ENCODE data around the gene OLIG2.

GRCh38 chr21:33027401-33028286 is 1.9 kb downstream of the OLIG2 start:
- TF ChIP-seq OSR1 (CRISPR knock-in tag; IDR thresholded peaks at IDR 0.05) (no peak), ZFP30 (CRISPR knock-in tag; IDR thresholded peaks at IDR 0.05) (no peak), BACH2 (CRISPR knock-in tag; IDR thresholded peaks at IDR 0.05; ENCODE audit: borderline replicate concordance) (no peak), CREB5 (CRISPR knock-in tag; IDR thresholded peaks at IDR 0.05; ENCODE audit: low read depth) (no peak), ZFP3 (CRISPR knock-in tag; IDR thresholded peaks at IDR 0.05) (no peak), ZNF70 (CRISPR knock-in tag; IDR thresholded peaks at IDR 0.05) (no peak), TCF4 (CRISPR knock-in tag; IDR thresholded peaks at IDR 0.05; ENCODE audit: borderline replicate concordance) (no peak), ISL1 (CRISPR knock-in tag; IDR thresholded peaks at IDR 0.05) (no peak), ZNF565 (CRISPR knock-in tag; conservative IDR thresholded peaks at IDR 0.05; ENCODE audit: low read depth) (no peak), ZC3H10 (CRISPR knock-in tag; IDR thresholded peaks at IDR 0.05) (no peak), TOX (CRISPR knock-in tag; IDR thresholded peaks at IDR 0.05; ENCODE audit: borderline replicate concordance) (no peak)
- TF ChIP-seq, protein P1, sequence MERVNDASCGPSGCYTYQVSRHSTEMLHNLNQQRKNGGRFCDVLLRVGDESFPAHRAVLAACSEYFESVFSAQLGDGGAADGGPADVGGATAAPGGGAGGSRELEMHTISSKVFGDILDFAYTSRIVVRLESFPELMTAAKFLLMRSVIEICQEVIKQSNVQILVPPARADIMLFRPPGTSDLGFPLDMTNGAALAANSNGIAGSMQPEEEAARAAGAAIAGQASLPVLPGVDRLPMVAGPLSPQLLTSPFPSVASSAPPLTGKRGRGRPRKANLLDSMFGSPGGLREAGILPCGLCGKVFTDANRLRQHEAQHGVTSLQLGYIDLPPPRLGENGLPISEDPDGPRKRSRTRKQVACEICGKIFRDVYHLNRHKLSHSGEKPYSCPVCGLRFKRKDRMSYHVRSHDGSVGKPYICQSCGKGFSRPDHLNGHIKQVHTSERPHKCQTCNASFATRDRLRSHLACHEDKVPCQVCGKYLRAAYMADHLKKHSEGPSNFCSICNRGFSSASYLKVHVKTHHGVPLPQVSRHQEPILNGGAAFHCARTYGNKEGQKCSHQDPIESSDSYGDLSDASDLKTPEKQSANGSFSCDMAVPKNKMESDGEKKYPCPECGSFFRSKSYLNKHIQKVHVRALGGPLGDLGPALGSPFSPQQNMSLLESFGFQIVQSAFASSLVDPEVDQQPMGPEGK (CRISPR knock-in tag; IDR thresholded peaks at IDR 0.05; ENCODE audit: borderline replicate concordance) = no peak
